ENCODE results near the gene C11orf16. TPM values are rescaled to one million over a fixed set of nuclear protein-coding genes. Genes with fewer than 3 reads are reported as not detected.
A peak's percentile ranks its signal among the peaks of the same experiment; 100 is the strongest.

The C11orf16 gene
- total and polyA plus RNA-seq, 5 donors: not detected

DNA sequence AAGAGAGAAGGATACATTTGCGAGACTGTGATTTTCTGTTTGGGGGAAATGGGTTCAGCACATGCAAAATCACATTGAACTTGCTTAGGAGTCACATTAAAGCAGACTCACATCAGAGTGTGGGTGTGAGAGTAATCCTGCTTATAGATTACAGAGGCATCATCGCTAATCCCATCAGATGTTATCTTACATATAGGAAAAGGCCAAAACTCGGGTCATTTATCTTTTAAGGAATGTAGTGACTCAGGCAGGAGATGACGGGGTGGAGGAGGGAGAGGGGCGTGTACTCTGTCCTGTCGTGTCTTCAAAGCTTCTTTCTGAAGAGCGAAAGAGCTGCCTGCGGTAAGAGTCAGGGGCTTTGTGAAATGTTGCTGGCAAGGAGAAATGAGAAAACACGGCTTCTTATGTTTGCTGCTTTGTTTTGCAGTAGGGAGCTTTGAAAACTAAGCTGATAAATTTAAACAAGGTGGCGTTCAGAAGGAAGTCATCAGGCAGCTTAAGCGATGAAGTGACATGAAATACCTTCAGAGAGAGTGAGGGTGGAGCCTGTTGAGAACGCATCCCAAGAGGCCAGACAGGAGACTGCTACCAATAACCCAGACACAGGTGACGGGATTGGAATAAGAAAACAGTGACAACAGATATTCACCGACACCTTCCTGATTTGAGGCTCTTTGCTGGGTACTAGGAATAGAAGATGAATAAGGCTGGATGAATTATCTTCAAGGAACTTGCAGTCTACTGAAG is 2.2 kb upstream of the C11orf16 start:
- H3K27me3 ChIP-seq (ENCODE audit: control insufficient read depth, insufficient read depth): no peaks in the 10 kb centered on the region
- intact Hi-C loops (cut with DNase I): no loop called here
- 43% methylated on average over 14 of the region's 14 CpGs for WGBS
- DNase-seq: no peak
- no peak overlapping the region for H3K27ac ChIP-seq (ENCODE audit: low read length)
- no peak overlapping the region for H3K4me3 ChIP-seq (ENCODE audit: low read length)
- H3K9me3 ChIP-seq (ENCODE audit: control insufficient read depth, low read length): no peaks in the 10 kb centered on the region
- H3K4me1 ChIP-seq (ENCODE audit: control insufficient read depth, insufficient read depth, low read length): no peaks in the 10 kb centered on the region
- ATAC-seq: no peak

DNA sequence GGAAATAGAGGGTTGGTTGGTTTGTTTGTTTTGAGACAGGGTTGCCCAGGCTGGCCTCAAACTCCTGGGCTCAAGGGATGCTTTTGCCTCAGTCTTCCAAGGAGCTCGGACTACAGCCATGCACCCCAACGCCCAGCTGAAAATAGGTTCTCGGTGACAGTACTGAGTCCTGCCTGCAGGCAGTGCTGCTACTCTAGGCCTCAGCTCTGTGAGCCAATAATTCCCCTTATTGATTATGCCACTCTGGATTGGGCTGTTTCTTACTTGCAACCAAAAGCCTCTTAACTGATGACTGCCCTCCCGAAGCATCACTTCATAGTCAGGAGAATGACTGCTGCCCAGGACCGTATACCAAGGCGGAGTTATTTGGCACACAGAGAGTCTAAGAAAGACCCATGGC is 1.2 kb upstream of the C11orf16 start:
- no peak for DNase-seq
- intact Hi-C loops (cut with DNase I): no loop called here
- H3K9me3 ChIP-seq (ENCODE audit: control insufficient read depth, low read length): no peaks in the 10 kb centered on the region
- ATAC-seq: no peak
- H3K4me3 ChIP-seq (ENCODE audit: low read length): no peak overlapping the region
- WGBS: 92% methylated on average over 6 of the region's 6 CpGs
- H3K27me3 ChIP-seq (ENCODE audit: control insufficient read depth, insufficient read depth): no peaks in the 10 kb centered on the region
- H3K4me1 ChIP-seq (ENCODE audit: control insufficient read depth, insufficient read depth, low read length): no peaks in the 10 kb centered on the region
- H3K27ac ChIP-seq (ENCODE audit: low read length): no peak overlapping the region

DNA sequence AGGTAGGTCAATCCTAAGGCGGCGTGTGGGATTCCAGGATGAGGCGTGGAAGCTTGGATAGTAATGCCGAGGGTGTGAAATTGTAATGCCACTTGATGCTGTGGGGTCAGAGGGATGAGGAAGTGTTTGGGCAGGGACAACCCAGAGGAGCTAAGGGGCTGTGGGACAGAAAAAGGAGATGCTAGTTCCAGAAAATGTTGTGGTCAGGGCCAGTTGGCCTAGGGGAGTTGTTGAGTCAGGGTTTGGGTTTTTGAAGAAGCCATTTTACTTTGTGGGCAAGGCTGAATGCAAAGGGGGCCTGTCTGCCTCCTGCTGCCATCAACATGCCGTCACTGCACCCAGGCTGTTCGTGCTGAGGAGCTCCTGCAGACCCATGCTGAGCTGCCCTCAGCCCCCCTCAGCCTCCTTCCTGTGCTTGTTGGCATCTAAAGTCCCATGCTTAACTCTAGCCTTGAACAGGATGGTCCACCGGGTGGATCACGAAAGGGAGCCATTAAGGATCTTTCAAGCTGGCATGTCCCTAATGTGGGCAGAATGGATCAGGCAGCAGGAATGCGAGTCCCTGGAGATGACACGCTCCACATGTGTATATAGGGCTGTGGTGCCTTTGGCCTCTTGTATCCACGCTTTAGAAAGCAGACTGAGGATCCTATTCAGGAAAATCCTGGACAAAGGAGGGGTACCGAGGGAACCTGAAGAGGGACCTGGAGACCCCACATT is 2.1 kb downstream of the C11orf16 start:
- no peaks in the 10 kb centered on the region for H3K4me1 ChIP-seq (ENCODE audit: control insufficient read depth, insufficient read depth, low read length)
- no peak for ATAC-seq
- 93% methylated on average over 12 of the region's 12 CpGs for WGBS
- H3K9me3 ChIP-seq (ENCODE audit: control insufficient read depth, low read length): no peaks in the 10 kb centered on the region
- H3K27me3 ChIP-seq (ENCODE audit: control insufficient read depth, insufficient read depth): no peaks in the 10 kb centered on the region
- H3K27ac ChIP-seq (ENCODE audit: low read length): no peak overlapping the region
- intact Hi-C loops (cut with DNase I): no loop called here
- DNase-seq: no peak
- no peak overlapping the region for H3K4me3 ChIP-seq (ENCODE audit: low read length)

DNA sequence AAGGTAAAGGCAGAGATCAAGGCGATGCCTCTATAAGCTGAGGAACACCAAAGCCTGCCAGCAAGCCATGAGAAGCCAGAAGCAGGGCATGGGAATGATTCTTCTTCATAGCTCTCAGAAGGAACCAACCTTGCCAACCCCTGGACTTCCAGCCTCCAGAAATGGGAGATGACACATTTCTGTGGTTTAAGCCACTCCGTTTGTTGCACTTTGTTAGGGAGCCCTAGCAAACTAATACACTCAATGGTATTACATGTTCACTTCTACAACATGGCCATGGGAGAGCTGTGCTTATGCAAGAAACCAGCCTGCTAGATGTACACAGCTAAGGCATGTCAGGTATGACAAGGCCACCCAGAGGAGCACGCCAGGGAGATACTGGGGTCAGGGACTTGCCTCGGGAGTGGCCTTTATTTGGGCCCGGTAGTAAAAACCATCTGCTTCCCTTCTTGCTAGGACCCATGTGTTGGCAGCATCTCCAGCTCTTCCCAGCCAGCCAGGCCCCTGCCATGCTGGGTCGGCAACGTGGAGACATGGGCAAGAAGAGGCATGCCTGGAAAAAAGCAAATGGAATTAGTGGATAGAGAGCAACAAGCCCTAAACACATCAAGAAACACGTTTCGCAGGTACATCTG is 3.6 kb downstream of the C11orf16 start:
- intact Hi-C loops (cut with DNase I): no loop called here
- DNase-seq (no peak), ATAC-seq (no peak)
- H3K4me1 ChIP-seq (ENCODE audit: control insufficient read depth, insufficient read depth, low read length): no peaks in the 10 kb centered on the region
- no peak overlapping the region for H3K4me3 ChIP-seq (ENCODE audit: low read length)
- H3K27me3 ChIP-seq (ENCODE audit: control insufficient read depth, insufficient read depth): no peaks in the 10 kb centered on the region
- 87% methylated on average over 9 of the region's 9 CpGs for WGBS
- H3K27ac ChIP-seq (ENCODE audit: low read length): no peak overlapping the region
- no peaks in the 10 kb centered on the region for H3K9me3 ChIP-seq (ENCODE audit: control insufficient read depth, low read length)

DNA sequence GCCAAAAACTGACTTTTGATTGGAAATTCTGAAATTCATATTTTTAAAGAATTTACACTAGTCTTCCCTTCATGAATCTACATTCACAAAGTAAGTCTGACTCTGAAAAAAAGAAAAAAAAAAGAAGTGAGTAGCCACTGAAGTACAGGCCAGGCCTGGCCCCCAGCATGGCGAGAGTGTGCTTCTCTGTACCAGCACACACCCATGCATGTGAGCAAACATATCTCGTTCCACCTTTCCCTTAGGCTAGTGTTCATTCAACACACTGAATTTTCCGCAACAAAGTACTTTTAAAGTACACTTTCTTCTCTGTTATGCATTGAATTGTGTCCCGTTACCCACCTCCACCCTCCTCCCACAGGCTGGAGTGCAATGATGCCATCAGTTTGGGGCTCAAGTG is 4.5 kb downstream of the C11orf16 start:
- ATAC-seq: no peak
- WGBS: 96% methylated on average over 4 of the region's 4 CpGs
- H3K4me1 ChIP-seq (ENCODE audit: control insufficient read depth, insufficient read depth, low read length): no peaks in the 10 kb centered on the region

DNA sequence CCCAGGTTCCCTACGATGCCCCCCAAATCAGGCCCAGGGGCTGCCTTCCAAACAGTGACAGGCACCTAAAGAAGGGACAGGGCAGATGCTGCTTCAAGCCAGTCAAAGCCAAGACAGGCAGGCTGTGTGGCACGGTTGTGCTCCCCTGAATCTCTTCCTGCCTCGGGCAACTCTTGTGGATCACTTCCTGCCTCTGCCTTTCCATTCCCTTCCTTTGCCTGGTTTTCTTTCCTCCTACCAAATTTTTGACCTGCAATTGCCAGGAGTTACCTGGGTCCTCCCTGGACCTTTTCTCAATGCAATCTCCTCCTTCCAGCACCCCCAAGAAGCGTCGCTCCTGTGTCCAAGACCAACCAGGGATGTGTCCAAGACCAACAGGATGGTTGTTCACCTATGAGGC is 5.5 kb downstream of the C11orf16 start:
- ATAC-seq (no peak), DNase-seq (no peak)
- intact Hi-C loops (cut with DNase I): no loop called here
- Histone ChIP-seq H3K27ac (ENCODE audit: low read length) (no peak overlapping the region), H3K4me1 (ENCODE audit: control insufficient read depth, insufficient read depth, low read length) (no peaks in the 10 kb centered on the region), H3K9me3 (ENCODE audit: control insufficient read depth, low read length) (no peaks in the 10 kb centered on the region), H3K27me3 (ENCODE audit: control insufficient read depth, insufficient read depth) (no peaks in the 10 kb centered on the region), H3K4me3 (ENCODE audit: low read length) (no peak overlapping the region)
- 82% methylated on average over 5 of the region's 5 CpGs for WGBS

More for the DNA sequence above, 4.5 kb downstream of the C11orf16 start:
- intact Hi-C loops (cut with DNase I): no loop called here
- no peak overlapping the region for H3K27ac ChIP-seq (ENCODE audit: low read length)
- DNase-seq: no peak
- H3K4me3 ChIP-seq (ENCODE audit: low read length): no peak overlapping the region
- no peaks in the 10 kb centered on the region for H3K27me3 ChIP-seq (ENCODE audit: control insufficient read depth, insufficient read depth)
- H3K9me3 ChIP-seq (ENCODE audit: control insufficient read depth, low read length): no peaks in the 10 kb centered on the region

DNA sequence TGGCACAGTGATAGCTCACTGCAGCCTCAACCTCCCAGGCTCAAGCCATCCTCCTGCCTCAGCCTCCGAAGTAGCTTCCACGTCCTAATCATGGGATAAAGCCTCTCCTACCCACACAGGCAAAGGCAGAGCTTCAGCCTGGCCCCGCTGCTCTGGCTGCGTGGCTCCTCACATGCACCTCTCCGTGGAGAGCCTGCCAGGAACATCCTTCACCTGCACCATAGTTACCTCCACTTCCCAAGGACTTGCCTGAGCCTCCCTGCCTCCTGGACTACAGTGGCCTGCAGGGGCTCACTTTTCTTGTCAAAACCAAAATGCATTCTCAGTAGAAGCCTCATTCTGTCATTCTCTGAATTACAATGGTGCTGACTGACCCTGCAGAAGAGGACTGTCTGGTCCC is 6.5 kb downstream of the C11orf16 start:
- no peak for DNase-seq
- no peak overlapping the region for H3K27ac ChIP-seq (ENCODE audit: low read length)
- intact Hi-C loops (cut with DNase I): no loop called here
- no peaks in the 10 kb centered on the region for H3K9me3 ChIP-seq (ENCODE audit: control insufficient read depth, low read length)
- no peak overlapping the region for H3K4me3 ChIP-seq (ENCODE audit: low read length)
- no peaks in the 10 kb centered on the region for H3K27me3 ChIP-seq (ENCODE audit: control insufficient read depth, insufficient read depth)
- no peaks in the 10 kb centered on the region for H3K4me1 ChIP-seq (ENCODE audit: control insufficient read depth, insufficient read depth, low read length)
- no peak for ATAC-seq
- WGBS: 92% methylated on average over 5 of the region's 5 CpGs

DNA sequence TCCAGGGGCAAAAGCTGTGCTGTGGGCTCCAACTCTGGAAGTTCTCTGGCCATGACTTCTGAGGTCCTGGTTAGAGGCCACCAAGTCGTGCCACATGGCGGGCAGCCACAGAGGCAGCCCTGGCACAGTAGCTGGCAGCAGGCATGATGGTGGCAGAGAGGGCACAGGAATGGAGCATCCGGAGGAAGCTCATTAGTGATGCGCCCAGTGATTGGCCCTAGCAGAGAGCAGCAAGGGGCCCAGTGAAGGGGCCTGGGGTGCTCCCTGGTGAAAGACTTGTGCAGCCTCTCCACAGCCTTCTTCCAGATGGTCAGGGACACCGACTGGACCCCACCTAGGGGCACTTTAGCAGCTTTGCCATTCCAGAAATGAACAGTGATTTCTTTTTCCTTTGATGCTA is 7.0 kb downstream of the C11orf16 start:
- DNase-seq (no peak), ATAC-seq (no peak)
- no peaks in the 10 kb centered on the region for H3K27me3 ChIP-seq (ENCODE audit: control insufficient read depth, insufficient read depth)
- WGBS: 96% methylated on average over 5 of the region's 5 CpGs
- no peak overlapping the region for H3K27ac ChIP-seq (ENCODE audit: low read length)
- no peaks in the 10 kb centered on the region for H3K4me1 ChIP-seq (ENCODE audit: control insufficient read depth, insufficient read depth, low read length)
- no peak overlapping the region for H3K4me3 ChIP-seq (ENCODE audit: low read length)
- H3K9me3 ChIP-seq (ENCODE audit: control insufficient read depth, low read length): no peaks in the 10 kb centered on the region
- intact Hi-C loops (cut with DNase I): no loop called here

DNA sequence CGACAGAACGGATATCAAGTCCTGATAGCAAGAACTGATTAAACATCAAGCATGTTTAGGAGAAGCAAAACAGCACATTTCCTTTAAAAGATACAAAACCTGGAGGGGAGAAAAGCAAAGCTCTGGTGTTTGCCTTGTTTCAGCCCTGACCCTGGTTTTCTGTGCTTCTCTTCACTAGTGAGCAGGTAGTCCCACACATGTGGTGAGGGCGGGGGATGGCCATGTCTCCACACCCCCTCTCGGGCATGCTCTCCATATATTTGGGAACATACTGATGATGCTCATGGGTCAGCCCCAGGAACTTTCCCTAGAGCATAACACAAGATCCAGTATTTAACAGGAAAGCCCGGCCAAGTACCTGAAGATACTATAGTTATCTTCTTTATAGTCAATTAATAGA is 10.1 kb downstream of the C11orf16 start:
- no peak overlapping the region for H3K27ac ChIP-seq (ENCODE audit: low read length)

DNA sequence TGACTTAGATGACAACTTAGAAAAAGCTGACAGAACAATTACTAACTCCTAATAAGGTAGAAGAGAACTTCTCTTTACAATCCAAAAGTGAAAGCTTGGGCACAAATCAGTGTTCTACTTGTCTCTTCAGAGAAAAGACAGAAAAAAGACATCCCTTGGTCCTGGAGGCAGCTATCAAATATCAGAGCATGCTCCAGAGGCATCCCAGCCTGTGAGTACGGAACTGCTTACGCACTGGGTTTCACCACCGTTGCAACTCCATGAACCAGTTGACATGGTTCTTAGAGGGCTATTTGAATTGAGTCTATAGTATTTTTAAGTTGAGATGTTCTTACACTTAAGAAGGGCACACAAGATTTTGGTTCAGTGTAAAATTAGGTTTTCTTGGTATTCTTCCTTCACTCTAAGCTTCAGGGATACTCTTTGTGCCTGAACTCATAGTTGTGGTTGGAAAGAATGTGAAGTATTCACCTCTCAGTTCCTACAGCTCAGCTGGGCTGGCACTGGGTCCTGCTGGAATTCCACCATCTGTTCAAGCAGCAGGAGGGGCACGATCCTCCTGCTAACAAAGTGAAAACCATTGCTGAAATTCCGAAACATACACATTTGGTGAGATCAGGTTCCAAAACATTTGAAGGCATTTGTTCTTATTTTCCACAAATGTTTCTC is 15.5 kb downstream of the C11orf16 start:
- Histone ChIP-seq H3K27ac (ENCODE audit: low read length) (no peak overlapping the region), H3K4me1 (ENCODE audit: control insufficient read depth, insufficient read depth, low read length) (peaks cover 2% of the 10 kb centered on the region), H3K4me3 (ENCODE audit: low read length) (no peak overlapping the region), H3K9me3 (ENCODE audit: control insufficient read depth, low read length) (no peaks in the 10 kb centered on the region), H3K27me3 (ENCODE audit: control insufficient read depth, insufficient read depth) (no peaks in the 10 kb centered on the region)
- intact Hi-C loops (cut with DNase I): loop anchor here in 1 of 4 donors (10.0 kb wide), 1 partner anchor 218 kb away; no protein-coding TSS in a partner anchor
- WGBS: 66% methylated on average over 5 of the region's 5 CpGs
- ATAC-seq: peak in 1 of 2 donors; percentile 38
- no peak for DNase-seq

More for the DNA sequence above, 10.1 kb downstream of the C11orf16 start:
- Histone ChIP-seq H3K9me3 (ENCODE audit: control insufficient read depth, low read length) (no peaks in the 10 kb centered on the region), H3K4me1 (ENCODE audit: control insufficient read depth, insufficient read depth, low read length) (no peaks in the 10 kb centered on the region), H3K4me3 (ENCODE audit: low read length) (no peak overlapping the region), H3K27me3 (ENCODE audit: control insufficient read depth, insufficient read depth) (no peaks in the 10 kb centered on the region)
- DNase-seq (no peak), ATAC-seq (no peak)
- intact Hi-C loops (cut with DNase I): no loop called here
- WGBS: 80% methylated on average over 5 of the region's 5 CpGs

DNA sequence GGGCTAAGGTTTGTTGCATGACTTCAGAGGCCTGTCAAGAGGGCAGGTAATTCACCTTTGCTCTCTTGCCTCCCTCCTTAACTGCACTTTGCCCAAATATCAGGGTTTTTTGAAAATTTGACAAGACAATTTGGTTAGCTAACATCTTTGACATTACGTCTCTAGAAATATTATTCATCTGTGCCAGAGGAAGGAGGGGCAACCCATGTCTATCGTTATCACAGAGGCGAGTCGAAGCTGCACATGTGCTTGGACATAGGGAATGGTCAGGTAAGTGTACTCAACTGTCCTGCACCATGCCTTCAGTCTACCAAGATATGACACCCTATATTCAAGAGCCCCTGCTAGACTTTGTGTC is 18.1 kb downstream of the C11orf16 start:
- intact Hi-C loops (cut with DNase I): loop anchor here in 1 of 4 donors (5.0 to 10.0 kb wide), 2 partner anchors 48 to 220 kb away; partner anchors contain the start of gene TMEM9B
- no peak for ATAC-seq
- 30% methylated on average over 4 of the region's 4 CpGs for WGBS
- no peaks in the 10 kb centered on the region for H3K27me3 ChIP-seq (ENCODE audit: control insufficient read depth, insufficient read depth)
- no peaks in the 10 kb centered on the region for H3K9me3 ChIP-seq (ENCODE audit: control insufficient read depth, low read length)
- no peak for DNase-seq
- H3K27ac ChIP-seq (ENCODE audit: low read length): peak overlapping the region; percentile 59
- peaks cover 2% of the 10 kb centered on the region for H3K4me1 ChIP-seq (ENCODE audit: control insufficient read depth, insufficient read depth, low read length)
- peak overlapping the region; percentile 2 for H3K4me3 ChIP-seq (ENCODE audit: low read length)

Data from right cardiac atrium (tissue), 5 donors.